SU-DHL-6 (cell line): ENCODE measurements around the gene ETS1.

Experiments
- CTCF ChIP-seq: fragments of 200-600 bp; sonication (generic); IDR thresholded peaks from one replicate; pipeline ENCODE4 v1.5.1; 2017; ENCODE audit warnings: antibody characterized with exemption, mild to moderate bottlenecking, low read length, moderate library complexity; ENCODE audit not compliant: insufficient read depth, poor library complexity, severe bottlenecking
- EZH2phosphoT487 ChIP-seq: fragments of 200-600 bp; sonication (generic), shearing (Covaris generic); conservative IDR thresholded peaks from 2 replicates; pipeline ENCODE4 v1.6.1; 2018; ENCODE audit warnings: mild to moderate bottlenecking, antibody characterized with exemption, low read length, moderate library complexity, mixed read lengths

- TF ChIP-seq CTCF = no peak
- TF ChIP-seq EZH2phosphoT487 = no peak
Observed at GRCh38 chr11:128592454-128592853, 5.1 kb upstream of the ETS1 start.
